ENCODE results near the gene AVPR2. TPM values are rescaled to one million over a fixed set of nuclear protein-coding genes. Genes with fewer than 3 reads are reported as not detected.

AVPR2 gene
- total and polyA plus RNA-seq, 2 donors (not counting 1 experiment from before 2014, with no cell fraction given), result not detected

DNA sequence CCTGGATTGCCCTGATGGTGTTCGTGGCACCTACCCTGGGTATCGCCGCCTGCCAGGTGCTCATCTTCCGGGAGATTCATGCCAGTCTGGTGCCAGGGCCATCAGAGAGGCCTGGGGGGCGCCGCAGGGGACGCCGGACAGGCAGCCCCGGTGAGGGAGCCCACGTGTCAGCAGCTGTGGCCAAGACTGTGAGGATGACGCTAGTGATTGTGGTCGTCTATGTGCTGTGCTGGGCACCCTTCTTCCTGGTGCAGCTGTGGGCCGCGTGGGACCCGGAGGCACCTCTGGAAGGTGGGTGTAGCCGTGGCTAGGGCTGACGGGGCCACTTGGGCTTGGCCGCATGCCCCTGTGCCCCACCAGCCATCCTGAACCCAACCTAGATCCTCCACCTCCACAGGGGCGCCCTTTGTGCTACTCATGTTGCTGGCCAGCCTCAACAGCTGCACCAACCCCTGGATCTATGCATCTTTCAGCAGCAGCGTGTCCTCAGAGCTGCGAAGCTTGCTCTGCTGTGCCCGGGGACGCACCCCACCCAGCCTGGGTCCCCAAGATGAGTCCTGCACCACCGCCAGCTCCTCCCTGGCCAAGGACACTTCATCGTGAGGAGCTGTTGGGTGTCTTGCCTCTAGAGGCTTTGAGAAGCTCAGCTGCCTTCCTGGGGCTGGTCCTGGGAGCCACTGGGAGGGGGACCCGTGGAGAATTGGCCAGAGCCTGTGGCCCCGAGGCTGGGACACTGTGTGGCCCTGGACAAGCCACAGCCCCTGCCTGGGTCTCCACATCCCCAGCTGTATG lies 1.8 kb downstream of the AVPR2 start:
- Histone ChIP-seq H4K20me1 (ENCODE audit: control insufficient read depth, extremely low read depth, insufficient read depth, low read length) (no peaks in the 10 kb centered on the region), H3K9ac (ENCODE audit: insufficient read depth, low read length) (no peak overlapping the region), H3K9me3 (ENCODE audit: control insufficient read depth, insufficient read depth, low read depth, low read length) (no peaks in the 10 kb centered on the region), H3K4me1 (ENCODE audit: control insufficient read depth, extremely low read depth, insufficient read depth, low read length) (peaks cover 2% of the 10 kb centered on the region), H3K79me2 (ENCODE audit: control insufficient read depth, insufficient read depth, low read length) (no peaks in the 10 kb centered on the region), H3K4me3 (replicated peaks in 1 of 4; ENCODE audit: control extremely low read depth in 1 of 4, insufficient read depth in 1 of 4, low read depth in 3 of 4, low read length in 4 of 4) (no peak overlapping the region), H3K27me3 (ENCODE audit: control insufficient read depth, insufficient read depth, low read length) (no peaks in the 10 kb centered on the region), H3K27ac (ENCODE audit: insufficient read depth, low read length) (no peak overlapping the region), H2AFZ (ENCODE audit: low read length) (no peak overlapping the region), H3K36me3 (ENCODE audit: control insufficient read depth, insufficient read depth, low read length) (no peaks in the 10 kb centered on the region), H3K4me2 (ENCODE audit: extremely low read depth, insufficient read depth, low read length) (no peak overlapping the region)
- no peak for DNase-seq (ENCODE audit: low read depth in 2 of 2)
- TF ChIP-seq CTCF (conservative IDR thresholded peaks at IDR 0.05 in 1 of 2, IDR thresholded peaks at IDR 0.05 in 1 of 2; ENCODE audit: low read depth in 1 of 2, low read length in 2 of 2) (no peak), EZH2 (IDR thresholded peaks at IDR 0.05; ENCODE audit: low read length, missing control alignments) (no peak)

DNA sequence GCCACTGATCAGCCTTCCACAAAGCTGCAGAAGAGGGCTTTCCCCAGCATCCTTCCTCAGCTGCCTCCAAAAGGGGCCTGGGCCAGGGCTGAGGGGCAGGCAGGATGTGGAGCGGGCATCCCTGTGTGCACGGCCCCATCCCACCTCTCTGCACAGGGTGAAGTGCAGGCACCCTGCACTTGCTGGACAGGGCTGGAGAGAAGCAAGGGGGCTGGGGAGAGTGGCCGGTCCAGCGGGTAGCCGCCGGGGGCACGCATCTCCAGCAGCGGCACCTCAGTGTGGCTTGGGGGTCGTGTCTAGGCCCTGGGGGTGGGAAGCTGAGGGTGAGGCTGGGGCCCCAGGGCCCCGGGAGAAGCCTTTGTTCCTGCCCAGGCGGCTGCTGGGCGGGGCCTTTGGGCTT lies 3.0 kb downstream of the AVPR2 start:
- Histone ChIP-seq H3K4me3 (replicated peaks in 1 of 4; ENCODE audit: control extremely low read depth in 1 of 4, insufficient read depth in 1 of 4, low read depth in 3 of 4, low read length in 4 of 4) (no peak overlapping the region), H3K9ac (ENCODE audit: insufficient read depth, low read length) (no peak overlapping the region), H3K9me3 (ENCODE audit: control insufficient read depth, insufficient read depth, low read depth, low read length) (no peaks in the 10 kb centered on the region), H3K36me3 (ENCODE audit: control insufficient read depth, insufficient read depth, low read length) (no peaks in the 10 kb centered on the region), H4K20me1 (ENCODE audit: control insufficient read depth, extremely low read depth, insufficient read depth, low read length) (no peaks in the 10 kb centered on the region), H3K4me1 (ENCODE audit: control insufficient read depth, extremely low read depth, insufficient read depth, low read length) (no peaks in the 10 kb centered on the region), H3K27me3 (ENCODE audit: control insufficient read depth, insufficient read depth, low read length) (no peaks in the 10 kb centered on the region), H3K4me2 (ENCODE audit: extremely low read depth, insufficient read depth, low read length) (no peak overlapping the region), H3K79me2 (ENCODE audit: control insufficient read depth, insufficient read depth, low read length) (no peaks in the 10 kb centered on the region), H2AFZ (ENCODE audit: low read length) (no peak overlapping the region), H3K27ac (ENCODE audit: insufficient read depth, low read length) (no peak overlapping the region)
- DNase-seq (ENCODE audit: low read depth in 2 of 2), result no peak
- TF ChIP-seq CTCF (conservative IDR thresholded peaks at IDR 0.05 in 1 of 2, IDR thresholded peaks at IDR 0.05 in 1 of 2; ENCODE audit: low read depth in 1 of 2, low read length in 2 of 2) (no peak), EZH2 (IDR thresholded peaks at IDR 0.05; ENCODE audit: low read length, missing control alignments) (no peak)

DNA sequence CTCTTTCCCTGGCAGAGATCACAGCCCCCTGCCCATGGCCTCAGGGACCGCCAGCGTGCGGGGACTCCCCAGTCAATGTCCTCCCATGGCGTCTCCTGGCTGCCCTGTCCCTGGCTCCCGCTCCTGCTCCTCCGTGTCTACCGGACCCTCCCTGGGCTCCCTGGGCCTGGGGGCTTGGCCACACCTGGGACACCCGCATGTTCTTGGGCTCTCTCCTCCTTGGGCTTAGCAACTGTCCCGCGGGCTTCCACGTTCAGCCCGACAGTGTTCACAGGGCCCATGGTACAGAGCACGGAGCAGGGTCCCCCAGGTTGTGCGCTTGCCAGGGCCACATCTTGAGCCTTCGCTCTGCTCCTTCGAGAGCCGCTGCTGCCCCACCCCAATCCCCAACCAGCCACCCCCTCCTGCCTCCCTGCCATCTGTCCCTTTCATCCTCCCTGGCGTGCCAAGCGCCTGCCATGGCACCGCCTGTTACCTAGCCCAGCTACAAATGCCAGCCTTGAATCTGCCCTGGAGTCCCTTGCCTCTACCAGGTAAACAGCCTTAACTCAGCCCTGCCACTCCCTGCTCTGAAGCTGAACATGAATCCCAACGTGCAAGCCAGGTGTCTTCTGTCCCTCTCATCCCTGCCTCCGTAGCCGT lies 3.9 kb downstream of the AVPR2 start:
- Histone ChIP-seq H3K9me3 (ENCODE audit: control insufficient read depth, insufficient read depth, low read depth, low read length) (no peaks in the 10 kb centered on the region), H2AFZ (ENCODE audit: low read length) (no peak overlapping the region), H3K27me3 (ENCODE audit: control insufficient read depth, insufficient read depth, low read length) (no peaks in the 10 kb centered on the region), H3K4me1 (ENCODE audit: control insufficient read depth, extremely low read depth, insufficient read depth, low read length) (no peaks in the 10 kb centered on the region), H3K4me2 (ENCODE audit: extremely low read depth, insufficient read depth, low read length) (no peak overlapping the region), H3K27ac (ENCODE audit: insufficient read depth, low read length) (no peak overlapping the region), H3K9ac (ENCODE audit: insufficient read depth, low read length) (no peak overlapping the region), H4K20me1 (ENCODE audit: control insufficient read depth, extremely low read depth, insufficient read depth, low read length) (no peaks in the 10 kb centered on the region), H3K4me3 (replicated peaks in 1 of 4; ENCODE audit: control extremely low read depth in 1 of 4, insufficient read depth in 1 of 4, low read depth in 3 of 4, low read length in 4 of 4) (no peak overlapping the region), H3K79me2 (ENCODE audit: control insufficient read depth, insufficient read depth, low read length) (no peaks in the 10 kb centered on the region), H3K36me3 (ENCODE audit: control insufficient read depth, insufficient read depth, low read length) (no peaks in the 10 kb centered on the region)
- no peak for DNase-seq (ENCODE audit: low read depth in 2 of 2)
- TF ChIP-seq EZH2 (IDR thresholded peaks at IDR 0.05; ENCODE audit: low read length, missing control alignments) (no peak), CTCF (conservative IDR thresholded peaks at IDR 0.05 in 1 of 2, IDR thresholded peaks at IDR 0.05 in 1 of 2; ENCODE audit: low read depth in 1 of 2, low read length in 2 of 2) (no peak)

All from fibroblast of lung (primary cell).